ENCODE data around the gene KPNA4.

DNA sequence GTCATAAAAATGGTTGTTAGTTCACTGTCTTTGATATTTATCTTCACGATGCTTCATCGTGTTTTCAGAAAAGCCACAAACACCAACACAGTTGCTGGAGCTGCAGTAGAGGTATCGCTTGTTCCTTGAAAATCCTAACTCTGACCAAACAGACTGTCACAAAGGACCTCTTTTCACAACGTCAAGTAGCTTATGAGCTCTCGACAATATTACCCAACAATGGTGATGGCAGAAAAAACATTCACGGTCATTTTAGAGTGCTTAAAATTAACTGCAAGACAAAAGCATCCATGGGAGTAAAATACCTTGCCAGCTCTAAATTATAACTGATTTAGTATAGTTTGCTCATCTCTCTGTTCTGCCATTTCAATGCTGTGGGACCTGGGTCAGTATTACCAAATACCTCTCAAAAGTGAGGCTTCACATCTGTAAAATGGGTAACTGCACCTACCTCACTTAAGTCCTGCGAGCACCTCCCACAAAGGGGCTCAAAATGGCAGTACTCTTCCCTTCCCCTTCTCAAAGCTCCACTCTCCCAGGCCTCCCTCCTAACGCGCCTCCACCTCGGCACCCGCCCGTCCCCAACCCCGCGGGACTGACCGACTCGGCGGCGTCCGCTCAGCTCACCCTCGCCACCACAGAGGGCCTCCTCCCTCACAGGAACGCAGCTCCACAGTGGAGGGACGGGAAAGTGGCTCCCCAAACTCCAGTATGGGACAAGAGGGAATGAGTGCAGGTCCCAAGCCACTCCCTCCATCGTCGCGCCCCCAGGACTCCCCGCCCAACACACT, 116.3 kb downstream of the KPNA4 start:
- TF ChIP-seq POLR2AphosphoS5 (IDR thresholded peaks at IDR 0.05; ENCODE audit: low read depth, low read length) (no peak), SIN3A (IDR thresholded peaks at IDR 0.05; ENCODE audit: borderline replicate concordance, insufficient read depth, low read length) (no peak), REST (IDR thresholded peaks at IDR 0.05; ENCODE audit: insufficient read depth in 1 of 2, low read depth in 2 of 2, low read length in 2 of 2) (no peak)
